GM10248 (cell line): ENCODE data around the gene HPDL.

Source experiments
- CTCF ChIA-PET: fragments of 300-600 bp; sonication (Branson Sonifier 250); formaldehyde crosslinking; extraction: SDS; loops from one replicate; lab custom pipeline; 2021; ENCODE audit warnings: antibody characterized with exemption; lab: Yijun Ruan, JAX
- POLR2A ChIA-PET: fragments of 350-650 bp; sonication (Branson Sonifier 250); formaldehyde crosslinking; extraction: SDS; loops from one replicate; lab custom pipeline; 2020; ENCODE audit warnings: antibody characterized with exemption; lab: Yijun Ruan, JAX
- DNase-seq: peaks from one replicate; pipeline ENCODE4 v3.0.0; 2012; ENCODE audit errors: extremely low spot score
- TF ChIP-seq, protein P1 (sequence below): IDR thresholded peaks from 2 replicates; pipeline ENCODE4 v1.5.1; 2012; ENCODE audit warnings: mild to moderate bottlenecking, low read depth; ENCODE audit errors: extremely low read depth, missing control alignments, control extremely low read depth

The HPDL gene

DNA sequence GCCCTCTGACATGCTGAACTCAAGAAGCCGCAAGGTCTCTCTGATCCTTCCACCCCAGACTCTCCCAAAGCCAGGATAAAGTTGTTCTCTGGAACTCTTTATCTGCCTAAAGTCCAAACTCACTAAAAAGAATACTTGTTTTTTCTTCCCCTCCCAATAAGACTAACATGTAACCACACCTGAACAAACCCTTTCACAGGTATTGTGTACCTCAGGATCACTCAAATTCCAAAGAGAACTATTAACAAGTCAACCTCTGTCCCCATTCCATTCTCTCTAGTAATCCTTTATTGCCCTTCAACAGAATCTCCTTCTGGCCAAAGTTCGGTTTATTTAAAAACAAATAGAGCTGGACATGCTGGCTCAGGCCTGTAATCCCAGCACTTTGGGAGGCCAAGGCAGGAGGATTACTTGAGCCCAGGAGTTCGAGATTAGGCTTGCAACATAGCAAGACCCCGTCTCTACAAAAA is 9.2 kb downstream of the HPDL start:
- ChIA-PET POLR2A (no interaction called here), CTCF (interaction anchor here (1.8 kb wide), 1 partner anchor 12 kb away, joined by 4 read pairs; no protein-coding TSS in a partner anchor)
- TF ChIP-seq, protein P1, sequence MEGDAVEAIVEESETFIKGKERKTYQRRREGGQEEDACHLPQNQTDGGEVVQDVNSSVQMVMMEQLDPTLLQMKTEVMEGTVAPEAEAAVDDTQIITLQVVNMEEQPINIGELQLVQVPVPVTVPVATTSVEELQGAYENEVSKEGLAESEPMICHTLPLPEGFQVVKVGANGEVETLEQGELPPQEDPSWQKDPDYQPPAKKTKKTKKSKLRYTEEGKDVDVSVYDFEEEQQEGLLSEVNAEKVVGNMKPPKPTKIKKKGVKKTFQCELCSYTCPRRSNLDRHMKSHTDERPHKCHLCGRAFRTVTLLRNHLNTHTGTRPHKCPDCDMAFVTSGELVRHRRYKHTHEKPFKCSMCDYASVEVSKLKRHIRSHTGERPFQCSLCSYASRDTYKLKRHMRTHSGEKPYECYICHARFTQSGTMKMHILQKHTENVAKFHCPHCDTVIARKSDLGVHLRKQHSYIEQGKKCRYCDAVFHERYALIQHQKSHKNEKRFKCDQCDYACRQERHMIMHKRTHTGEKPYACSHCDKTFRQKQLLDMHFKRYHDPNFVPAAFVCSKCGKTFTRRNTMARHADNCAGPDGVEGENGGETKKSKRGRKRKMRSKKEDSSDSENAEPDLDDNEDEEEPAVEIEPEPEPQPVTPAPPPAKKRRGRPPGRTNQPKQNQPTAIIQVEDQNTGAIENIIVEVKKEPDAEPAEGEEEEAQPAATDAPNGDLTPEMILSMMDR, result no peak

GRCh38 chr1:45337630-45338325 is 11.1 kb downstream of the HPDL start:
- ChIA-PET CTCF (interaction anchor here (1.3 to 4.1 kb wide), 2 partner anchors 10 to 155 kb away, joined by 5 to 32 read pairs; partner anchors contain the start of gene HPDL), POLR2A (interaction anchor here (0.6 to 1.0 kb wide), 4 partner anchors 11 to 599 kb away, joined by 4 to 7 read pairs (median 4); partner anchors contain the start of gene HPDL)
- DNase-seq, result no peak
- TF ChIP-seq, protein P1, result no peak

More for the DNA sequence above, 9.2 kb downstream of the HPDL start:
- no peak for DNase-seq

DNA sequence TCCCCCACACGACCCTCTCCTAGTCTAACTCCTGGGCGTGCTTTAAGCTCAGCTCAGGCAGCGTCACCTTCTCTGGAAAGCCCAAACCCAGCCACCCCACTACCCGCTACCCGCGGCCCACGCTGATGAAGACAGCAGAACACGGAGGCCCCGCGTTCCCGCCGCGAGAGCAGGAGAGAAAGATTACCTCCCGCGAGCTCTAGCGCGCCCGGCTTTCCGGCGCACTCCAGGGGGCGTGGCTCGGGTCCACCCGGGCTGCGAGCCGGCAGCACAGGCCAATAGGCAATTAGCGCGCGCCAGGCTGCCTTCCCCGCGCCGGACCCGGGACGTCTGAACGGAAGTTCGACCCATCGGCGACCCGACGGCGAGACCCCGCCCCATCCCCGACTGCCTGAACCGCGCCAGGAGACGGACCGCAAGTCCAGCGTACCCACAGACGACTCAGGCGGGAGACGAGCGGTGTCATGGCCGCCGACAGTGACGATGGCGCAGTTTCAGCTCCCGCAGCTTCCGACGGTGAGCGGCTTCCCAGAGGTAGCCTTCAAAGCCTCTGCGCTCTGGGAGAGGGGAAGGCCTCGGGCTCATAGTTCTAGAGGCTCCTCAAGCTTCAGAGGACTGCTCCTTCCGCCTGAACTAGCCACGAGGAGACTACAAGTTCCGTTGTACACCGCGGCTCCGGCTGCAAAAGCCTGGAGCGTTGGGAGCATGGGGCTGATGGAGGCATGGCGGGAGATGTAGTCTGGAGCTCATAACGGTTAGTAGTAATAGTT is 13.3 kb downstream of the HPDL start, which contains the start of the genes MUTYH and TOE1:
Gene MUTYH, minus strand, starts transcription at position 652 of the 770 bp plus-strand sequence. CDS start 5,935 bp downstream, outside the sequence.
Gene TOE1, plus strand, starts transcription at position 382 of the 770 bp plus-strand sequence. Its CDS starts 83 bp downstream, at position 465.
- POLR2A ChIA-PET, result interaction anchor here (0.5 to 2.7 kb wide), 16 partner anchors 9 to 951 kb away, joined by 3 to 15 read pairs (median 7); partner anchors contain the start of genes AKR1A1, CCDC163, HPDL and MMACHC
- CTCF ChIA-PET, result interaction anchor here (0.8 to 13.8 kb wide), 20 partner anchors 10 to 612 kb away, joined by 3 to 131 read pairs (median 6); partner anchors contain the start of genes HECTD3, HPDL, PLK3 and RNU5D-1
- TF ChIP-seq, protein P1, result no peak

DNA sequence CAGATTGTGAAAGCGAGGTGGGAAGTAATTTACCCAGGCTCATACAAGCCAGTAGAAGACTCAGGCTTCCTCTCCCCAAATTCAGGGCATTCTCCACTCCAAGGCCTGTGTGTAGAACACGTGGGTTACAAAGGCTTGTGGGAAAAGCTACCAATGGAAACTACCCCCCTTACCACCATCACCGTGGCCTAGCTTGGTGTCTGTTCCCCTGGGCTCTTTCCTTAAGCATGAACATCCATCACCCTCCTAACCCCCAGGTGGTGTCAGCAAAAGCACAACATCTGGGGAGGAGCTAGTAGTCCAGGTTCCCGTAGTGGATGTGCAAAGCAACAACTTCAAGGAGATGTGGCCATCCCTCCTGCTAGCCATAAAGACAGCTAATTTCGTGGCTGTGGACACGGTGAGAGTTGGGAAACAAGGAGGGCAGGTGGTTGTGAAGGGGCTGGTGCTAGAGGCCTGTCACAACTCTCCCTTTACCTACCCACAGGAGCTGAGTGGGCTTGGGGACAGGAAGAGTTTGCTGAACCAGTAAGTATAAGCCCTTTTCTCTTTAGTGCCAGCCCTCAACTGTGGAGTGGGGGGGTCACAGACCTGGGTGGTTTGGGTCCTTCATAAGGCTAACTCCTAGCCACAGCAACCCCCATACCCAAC is 14.2 kb downstream of the HPDL start:
- POLR2A ChIA-PET, result interaction anchor here (0.6 to 2.7 kb wide), 12 partner anchors 11 to 950 kb away, joined by 3 to 15 read pairs (median 7); partner anchors contain the start of genes AKR1A1, CCDC163, HPDL and MMACHC

More for the DNA sequence above, 13.3 kb downstream of the HPDL start, which contains the start of the genes MUTYH and TOE1:
- peak; percentile 96 for DNase-seq

GRCh38 chr1:45344499-45344898 is 17.8 kb downstream of the HPDL start:
- DNase-seq, result no peak
- TF ChIP-seq, protein P1, result no peak
- POLR2A ChIA-PET, result no interaction called here
- CTCF ChIA-PET, result interaction anchor here (1.7 to 13.8 kb wide), 5 partner anchors 10 to 330 kb away, joined by 3 to 131 read pairs (median 5); partner anchors contain the start of gene TESK2

More for the DNA sequence above, 14.2 kb downstream of the HPDL start:
- DNase-seq, result no peak
- CTCF ChIA-PET, result interaction anchor here (1.3 to 13.8 kb wide), 15 partner anchors 9 to 612 kb away, joined by 3 to 131 read pairs (median 10); partner anchors contain the start of genes HECTD3, HPDL, RNU5D-1 and TESK2
- TF ChIP-seq, protein P1, result no peak
